ENCODE data around the gene RGS11. TPM values are rescaled to one million over a fixed set of nuclear protein-coding genes. Genes with fewer than 3 reads are reported as not detected.
A peak's percentile ranks its signal among the peaks of the same experiment; 100 is the strongest.

RGS11 gene
- total and polyA plus RNA-seq, 9 of the 15 experiments (the other 6 are each of a cell fraction or from before 2014, with no cell fraction given): not detected

GRCh38 chr16:228852-229730 is 46.7 kb downstream of the RGS11 start, which contains the start of gene LUC7L (continued):
- TF ChIP-seq ATF3 (IDR thresholded peaks at IDR 0.05) (peak; percentile 46), ATF3 (CRISPR knock-in tag; conservative IDR thresholded peaks at IDR 0.05) (peak; percentile 77; the same call in 1 of the 2 replicates), ELF4 (CRISPR knock-in tag; IDR thresholded peaks at IDR 0.05) (no peak), ELF2 (CRISPR knock-in tag; IDR thresholded peaks at IDR 0.05) (peak; percentile 80), RAD21 (CRISPR knock-in tag; conservative IDR thresholded peaks at IDR 0.05 in 1 of 2, IDR thresholded peaks at IDR 0.05 in 1 of 2) (peak in 1 of 2 experiments; percentile 9; a peak in 1 of 4 replicates), ZBTB11 (CRISPR knock-in tag; IDR thresholded peaks at IDR 0.05) (peak in 1 of 3 experiments; percentile 70; a peak in 2 of 6 replicates), ZNF197 (CRISPR knock-in tag; IDR thresholded peaks at IDR 0.05; ENCODE audit: low read depth) (peak; percentile 67; the same call in 1 of the 2 replicates), MNT (conservative IDR thresholded peaks at IDR 0.05) (peak; percentile 67 to 88; a peak in 3 of 4 replicates), POLR2B (IDR thresholded peaks at IDR 0.05; ENCODE audit: low read depth, partially characterized antibody) (peak; percentile 97), STAT5B (CRISPR knock-in tag; IDR thresholded peaks at IDR 0.05) (no peak), XRCC4 (IDR thresholded peaks at IDR 0.05; ENCODE audit: extremely low read depth, insufficient read depth, insufficient read length) (no peak), ZNF316 (IDR thresholded peaks at IDR 0.05) (peak; percentile 25; the same call in 1 of the 2 replicates), PML (IDR thresholded peaks at IDR 0.05; ENCODE audit: low read length) (peak; percentile 87), SMAD4 (CRISPR knock-in tag; conservative IDR thresholded peaks at IDR 0.05) (peak; percentile 83), GTF2F1 (IDR thresholded peaks at IDR 0.05; ENCODE audit: low read depth, low read length) (peak; percentile 70; the same call in 1 of the 2 replicates), KDM5B (IDR thresholded peaks at IDR 0.05; ENCODE audit: insufficient replicate concordance, low read depth, low read length) (peak; percentile 96)
- TF ChIP-seq, protein P1, sequence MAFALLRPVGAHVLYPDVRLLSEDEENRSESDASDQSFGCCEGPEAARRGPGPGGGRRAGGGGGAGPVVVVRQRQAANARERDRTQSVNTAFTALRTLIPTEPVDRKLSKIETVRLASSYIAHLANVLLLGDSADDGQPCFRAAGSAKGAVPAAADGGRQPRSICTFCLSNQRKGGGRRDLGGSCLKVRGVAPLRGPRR (CRISPR knock-in tag; IDR thresholded peaks at IDR 0.05): no peak
- TF ChIP-seq, protein P2, sequence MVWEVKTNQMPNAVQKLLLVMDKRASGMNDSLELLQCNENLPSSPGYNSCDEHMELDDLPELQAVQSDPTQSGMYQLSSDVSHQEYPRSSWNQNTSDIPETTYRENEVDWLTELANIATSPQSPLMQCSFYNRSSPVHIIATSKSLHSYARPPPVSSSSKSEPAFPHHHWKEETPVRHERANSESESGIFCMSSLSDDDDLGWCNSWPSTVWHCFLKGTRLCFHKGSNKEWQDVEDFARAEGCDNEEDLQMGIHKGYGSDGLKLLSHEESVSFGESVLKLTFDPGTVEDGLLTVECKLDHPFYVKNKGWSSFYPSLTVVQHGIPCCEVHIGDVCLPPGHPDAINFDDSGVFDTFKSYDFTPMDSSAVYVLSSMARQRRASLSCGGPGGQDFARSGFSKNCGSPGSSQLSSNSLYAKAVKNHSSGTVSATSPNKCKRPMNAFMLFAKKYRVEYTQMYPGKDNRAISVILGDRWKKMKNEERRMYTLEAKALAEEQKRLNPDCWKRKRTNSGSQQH (CRISPR knock-in tag; IDR thresholded peaks at IDR 0.05): peak; percentile 79; the same call in 1 of the 2 replicates
